ENCODE measurements around the gene CBLC.
"Not testable (repeated sequence)": the region's sequence is repeated elsewhere in the genome, so short reads cannot be mapped to it uniquely, and the experiment has no call there.

The CBLC gene

GRCh38 chr19:44765949-44766335, 11.7 kb upstream of the CBLC start:
- no peak for DNase-seq

- no peak for DNase-seq
Observed at GRCh38 chr19:44767295-44768180, 10.2 kb upstream of the CBLC start.

DNA sequence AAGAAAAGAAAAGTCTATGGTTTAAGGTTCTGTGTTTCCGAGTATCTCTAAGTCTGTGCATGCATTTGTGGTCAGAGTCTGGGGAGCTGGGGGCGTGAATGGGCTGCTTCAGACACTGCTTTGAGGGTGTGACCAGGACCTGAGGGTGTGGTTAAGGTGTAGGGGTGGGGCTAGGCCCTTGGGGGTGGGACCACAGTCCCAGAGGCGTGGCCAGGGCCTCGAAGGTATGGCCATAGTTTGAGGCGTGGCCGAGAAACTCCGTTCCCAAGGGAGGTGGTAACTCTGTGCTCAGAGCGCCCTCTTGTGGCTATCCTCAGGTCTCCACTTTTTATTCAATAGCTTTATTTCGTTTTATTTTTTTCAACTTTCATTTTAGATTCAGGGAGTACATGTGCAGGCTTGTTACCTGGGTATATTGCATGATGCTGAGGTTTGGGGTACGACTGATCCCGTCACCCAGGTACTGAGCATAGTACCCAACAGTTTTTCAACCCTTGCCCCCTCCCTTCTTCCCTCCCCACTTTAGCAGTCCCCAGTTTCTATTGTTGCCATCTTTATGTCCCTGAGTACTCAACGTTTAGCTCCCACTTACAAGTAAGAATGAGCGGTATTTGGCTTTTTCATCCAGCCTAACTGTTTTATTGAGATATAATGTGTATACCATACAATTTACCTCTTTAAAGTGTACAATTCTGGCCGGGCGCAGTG, 7.0 kb upstream of the CBLC start:
- peak; percentile 89 for DNase-seq

- DNase-seq: not testable (repeated sequence)
Observed at GRCh38 chr19:44772144-44772543, 5.5 kb upstream of the CBLC start.

- no peak for DNase-seq
Observed at GRCh38 chr19:44772959-44773358, 4.7 kb upstream of the CBLC start.

GRCh38 chr19:44775676-44776240, 1.9 kb upstream of the CBLC start:
- DNase-seq: no peak

- no peak for DNase-seq
Observed at GRCh38 chr19:44776402-44777096, 1.1 kb upstream of the CBLC start.

DNA sequence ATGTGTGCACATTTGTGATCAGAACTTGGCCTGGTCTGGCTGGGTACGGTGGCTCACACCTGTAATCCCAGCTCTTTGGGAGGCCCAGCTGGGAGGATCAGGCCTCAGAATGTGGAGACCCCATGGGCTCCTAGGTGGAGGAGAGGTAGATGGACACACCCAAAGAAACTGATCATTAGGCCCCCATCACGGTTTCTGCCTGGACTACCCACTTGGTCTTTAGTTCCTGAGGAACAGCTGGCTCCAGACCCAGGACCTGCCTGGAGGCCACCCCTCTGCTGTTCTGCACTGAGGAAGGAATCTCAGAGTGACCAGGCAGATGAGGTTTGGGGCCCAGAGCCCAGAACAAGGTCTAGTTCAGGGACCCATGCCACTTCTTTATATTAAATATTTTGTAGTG, 1.5 kb downstream of the CBLC start:
- no peak for DNase-seq

DNA sequence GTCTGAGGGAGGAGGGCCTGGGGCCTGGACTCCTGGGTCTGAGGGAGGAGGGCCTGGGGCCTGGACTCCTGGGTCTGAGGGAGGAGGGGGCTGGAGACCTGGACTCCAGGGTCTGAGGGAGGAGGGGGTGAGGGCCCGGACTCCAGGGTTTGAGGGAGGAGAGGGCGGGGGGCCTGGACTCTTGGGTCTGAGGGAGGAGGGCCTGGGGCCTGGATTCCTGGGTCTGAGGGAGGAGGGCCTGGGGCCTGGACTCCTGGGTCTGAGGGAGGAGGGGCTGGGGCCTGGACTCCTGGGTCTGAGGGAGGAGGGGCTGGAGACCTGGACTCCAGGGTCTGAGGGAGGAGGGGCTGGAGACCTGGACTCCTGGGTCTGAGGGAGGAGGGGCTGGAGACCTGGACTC, 4.0 kb downstream of the CBLC start:
- DNase-seq: not testable (repeated sequence)

DNA sequence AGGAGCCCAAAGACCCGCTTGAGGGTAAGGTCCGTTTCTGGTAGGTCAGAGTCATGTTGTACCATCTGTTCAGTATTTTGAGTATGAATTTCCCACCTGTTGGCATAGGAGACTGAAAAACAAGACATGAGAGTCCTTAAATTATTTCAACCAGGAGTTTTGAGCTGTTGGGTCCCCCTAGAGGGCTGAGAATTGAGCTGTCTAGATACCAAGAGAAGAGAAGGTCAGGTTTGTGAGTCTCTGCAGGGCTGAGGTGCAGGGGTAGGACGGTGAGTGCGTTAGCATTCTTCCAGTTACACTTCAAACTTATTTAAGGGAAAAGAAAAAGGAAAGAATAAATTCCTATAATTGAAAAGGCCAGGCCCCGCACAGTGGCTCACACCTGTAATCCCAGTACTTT, 5.0 kb downstream of the CBLC start:
- DNase-seq: no peak

- DNase-seq: no peak
Observed at GRCh38 chr19:44783545-44783944, 5.9 kb downstream of the CBLC start.

GRCh38 chr19:44785271-44785670, 7.6 kb downstream of the CBLC start:
- DNase-seq: no peak

- no peak for DNase-seq
Observed at GRCh38 chr19:44785993-44786392, 8.3 kb downstream of the CBLC start.

DNA sequence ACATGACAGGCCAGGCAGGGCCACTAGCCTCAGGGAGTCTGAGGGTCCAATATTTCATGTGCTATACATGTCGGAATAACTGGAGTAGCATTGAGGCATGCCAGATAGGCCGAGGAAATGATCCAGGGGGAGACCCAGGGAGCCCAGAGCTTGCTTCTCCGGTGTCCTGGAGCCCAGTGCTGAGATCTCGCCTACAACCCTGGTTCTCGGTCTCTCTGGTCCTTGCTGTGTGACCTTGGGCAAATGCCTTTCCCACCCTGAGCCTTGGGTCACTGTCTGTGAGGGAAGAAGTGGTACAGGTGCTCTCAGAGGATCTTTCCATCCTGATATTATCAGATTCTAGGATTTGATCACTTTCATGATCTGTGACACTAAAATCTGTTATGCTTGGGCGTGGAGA, 11.3 kb downstream of the CBLC start:
- no peak for DNase-seq

DNA sequence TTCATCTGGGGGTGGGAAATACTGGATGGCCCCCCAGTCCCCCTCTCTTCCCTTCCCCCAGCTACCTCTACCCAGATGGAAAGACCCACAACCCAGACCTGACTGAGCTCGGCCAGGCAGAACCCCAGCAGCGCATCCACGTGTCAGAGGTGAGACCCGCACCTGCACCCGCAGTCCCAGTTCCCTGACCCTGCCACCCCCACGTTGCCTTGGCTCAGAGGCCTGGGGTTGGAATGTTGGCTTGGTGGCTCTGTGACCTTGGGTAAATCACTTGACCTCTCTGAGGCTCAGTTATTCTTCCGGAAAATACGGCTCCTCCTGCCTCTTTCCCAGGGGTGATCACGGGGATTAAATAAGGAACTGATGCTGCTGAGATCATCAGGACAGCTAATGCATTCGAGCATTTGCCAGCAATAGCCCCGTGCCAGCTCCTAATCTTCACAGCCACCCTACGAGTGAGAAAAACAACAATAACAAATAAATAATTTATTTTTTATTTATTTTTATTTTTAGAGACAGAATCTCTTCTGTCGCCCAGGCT, 12.3 kb downstream of the CBLC start:
- DNase-seq: no peak

DNA sequence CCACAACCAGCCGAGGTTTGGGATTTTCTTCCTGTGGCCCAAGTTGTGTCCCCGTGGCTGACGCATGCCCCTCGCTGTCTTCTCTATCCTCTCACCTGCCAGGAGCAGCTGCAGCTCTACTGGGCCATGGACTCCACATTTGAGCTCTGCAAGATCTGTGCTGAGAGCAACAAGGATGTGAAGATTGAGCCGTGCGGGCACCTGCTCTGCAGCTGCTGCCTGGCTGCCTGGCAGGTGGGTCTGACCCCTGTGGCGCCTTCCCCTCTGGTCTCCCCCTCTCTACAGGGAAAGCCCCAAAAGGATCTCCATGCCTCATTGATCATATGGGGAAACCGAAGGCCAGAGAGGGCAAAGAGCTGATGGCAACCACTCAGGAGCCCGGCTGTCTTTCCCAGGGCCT, 14.6 kb downstream of the CBLC start:
- no peak for DNase-seq

GRCh38 chr19:44794610-44795009, 16.9 kb downstream of the CBLC start:
- no peak for DNase-seq

GRCh38 chr19:44795398-44795987, 17.8 kb downstream of the CBLC start:
- no peak for DNase-seq

DNA sequence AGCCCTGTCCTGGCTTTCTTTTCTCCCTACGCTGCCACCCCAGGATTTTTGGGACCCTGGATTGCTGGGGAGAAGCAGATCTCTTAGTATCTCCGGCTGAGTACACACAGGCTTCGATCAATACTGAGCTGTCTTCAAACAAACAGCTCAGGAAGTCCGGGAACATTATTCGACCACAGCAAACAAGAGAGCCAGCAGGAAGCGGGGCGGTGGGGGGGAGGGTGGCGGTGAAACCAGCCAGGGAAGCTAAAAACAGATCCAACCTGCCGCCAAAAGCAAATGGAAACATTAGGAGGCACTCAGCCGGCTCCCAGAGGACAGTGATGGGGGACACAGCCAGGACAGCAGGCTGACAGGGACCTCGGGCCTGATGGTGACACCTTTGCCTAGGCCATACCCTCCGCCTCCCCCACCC, 19.0 kb downstream of the CBLC start:
- no peak for DNase-seq

- DNase-seq: no peak
Observed at GRCh38 chr19:44799627-44800346, 22.1 kb downstream of the CBLC start.

DNA sequence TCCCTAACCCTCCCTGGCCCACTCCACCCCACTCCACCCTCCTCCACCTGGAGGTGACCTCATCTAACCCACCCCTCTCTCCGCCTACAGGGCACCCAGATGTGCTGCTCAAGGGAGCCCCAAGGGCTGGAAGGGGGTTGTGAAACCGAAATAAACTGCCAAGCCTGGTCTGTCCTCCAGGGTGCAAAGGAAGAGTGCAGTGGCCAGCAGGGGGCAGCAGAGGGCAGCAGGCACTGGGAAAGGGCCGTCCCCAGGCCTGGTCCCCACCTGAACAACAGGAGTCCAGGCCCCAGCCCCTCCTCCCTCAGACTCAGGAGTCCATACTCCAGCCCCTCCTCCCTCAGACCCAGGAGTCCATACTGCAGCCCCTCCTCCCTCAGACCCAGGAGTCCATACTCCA, 22.8 kb downstream of the CBLC start:
- peak; percentile 57 for DNase-seq
